Left ventricle myocardium inferior (tissue), 1 donor: ENCODE data around the gene RPL7A. TPM values are rescaled to one million over a fixed set of nuclear protein-coding genes. Genes with fewer than 3 reads are reported as not detected.
"Not testable (repeated sequence)": the region's sequence is repeated elsewhere in the genome, so short reads cannot be mapped to it uniquely, and the experiment has no call there.

ENCODE experiments used
- DNase-seq: peaks from one replicate; pipeline ENCODE4 v3.0.0-alpha.2; 2020
- H3K27ac ChIP-seq: fragments of 200-600 bp; replicated peaks from 2 replicates; pipeline ENCODE4 v1.8.0; 2021
- H3K27me3 ChIP-seq: fragments of 200-600 bp; 2 replicates; pipeline ENCODE4 v1.8.0; 2021; ENCODE audit warnings: low read depth
- H3K36me3 ChIP-seq: fragments of 200-600 bp; 2 replicates; pipeline ENCODE4 v1.8.0; 2021
- H3K4me1 ChIP-seq: fragments of 200-600 bp; 2 replicates; pipeline ENCODE4 v1.8.0; 2021
- H3K4me3 ChIP-seq: fragments of 200-600 bp; 2 replicates; pipeline ENCODE4 v1.8.0; 2021; ENCODE audit warnings: mild to moderate bottlenecking, moderate library complexity
- H3K9me3 ChIP-seq: fragments of 200-600 bp; replicated peaks from 2 replicates; pipeline ENCODE4 v1.8.0; 2021
- CTCF ChIP-seq: fragments of 200-600 bp; IDR thresholded peaks from 2 replicates; pipeline ENCODE4 v1.8.0; 2021; ENCODE audit warnings: antibody characterized with exemption, mild to moderate bottlenecking, borderline replicate concordance
- intact Hi-C: fragments of 100-400 bp; cut with micrococcal nuclease; formaldehyde crosslinking; loops from one replicate; pipeline ENCODE4 v1.11.0; 2022
- total RNA-seq: library from RNA; stranded (reverse); fragmentation: NEBNext Ultra II Directional; extraction: Animal tissue kit (Norgen Biotek cat#: 25700); gene quantifications from one replicate; pipeline ENCODE4 v1.2.1, GENCODE V29; 2021
- donor health status: DM: no; HTN: yes; CAD: no; lungs with severe emphysema.

Gene RPL7A
- total RNA-seq, 1 donor from 2014 or later = 859 TPM

DNA sequence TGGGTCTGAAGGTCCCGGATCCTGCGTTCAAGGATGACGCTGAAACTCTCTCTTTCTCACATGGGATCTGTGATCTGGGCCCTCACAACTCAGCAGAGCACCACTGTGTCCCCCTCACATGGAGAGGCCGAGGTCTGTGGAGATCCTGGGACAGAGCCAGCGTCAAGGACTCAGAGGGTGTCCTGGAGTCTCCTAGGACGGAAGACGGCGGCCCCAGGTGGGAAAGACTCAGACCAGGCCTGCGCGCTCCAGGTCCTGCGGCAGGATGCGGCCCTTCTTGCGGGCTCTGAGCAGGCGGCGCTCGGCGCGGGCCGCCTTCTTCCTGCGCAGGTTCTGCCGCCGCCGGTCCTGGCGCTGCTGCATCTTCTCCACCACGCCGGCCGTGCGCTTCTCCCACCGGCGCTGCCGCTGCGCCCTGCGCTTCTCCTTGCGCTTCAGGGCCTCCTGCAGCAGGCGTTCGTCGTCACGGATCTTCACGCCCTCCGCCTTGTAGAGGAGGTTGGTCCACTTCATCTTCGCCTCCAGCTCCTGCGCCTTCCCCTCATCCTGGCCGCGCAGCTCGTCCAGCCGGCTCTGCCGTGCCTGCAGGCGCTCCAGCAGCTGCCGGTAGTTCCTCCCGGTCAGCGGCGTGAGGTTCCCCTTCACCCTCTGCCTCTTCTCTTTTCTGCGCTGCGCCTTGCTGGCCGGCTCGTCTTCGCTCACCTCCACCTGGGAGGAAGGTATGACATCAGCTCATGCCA lies 16.2 kb upstream of the RPL7A start:
- no peak for DNase-seq
- no peaks in the 10 kb centered on the region for H3K9me3 ChIP-seq
- intact Hi-C loops = no loop called here
- no peak for TF ChIP-seq CTCF
- H3K36me3 ChIP-seq = peaks cover 42% of the 10 kb centered on the region
- peaks cover 39% of the 10 kb centered on the region for H3K4me1 ChIP-seq
- H3K27ac ChIP-seq = no peak overlapping the region
- no peak overlapping the region for H3K4me3 ChIP-seq
- no peaks in the 10 kb centered on the region for H3K27me3 ChIP-seq

DNA sequence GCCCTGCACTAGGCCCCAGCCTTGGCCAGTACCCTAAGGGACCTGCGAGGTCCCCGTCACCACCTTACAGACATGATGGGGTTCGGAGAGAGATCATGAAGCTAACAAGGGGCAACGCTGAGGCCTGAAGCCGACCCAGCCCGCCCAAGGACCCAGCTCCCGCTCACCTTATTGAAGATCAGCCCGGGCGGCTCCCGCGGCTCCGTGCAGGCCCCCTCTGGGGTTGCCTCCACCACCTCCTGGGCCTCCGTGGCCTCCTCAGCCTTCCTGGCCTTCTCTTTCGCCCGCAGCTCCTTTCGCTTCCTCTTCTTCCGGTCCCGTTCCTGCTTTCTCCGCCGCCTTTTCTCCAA lies 15.7 kb upstream of the RPL7A start:
- Histone ChIP-seq H3K27ac (no peak overlapping the region), H3K27me3 (no peaks in the 10 kb centered on the region), H3K4me1 (peaks cover 44% of the 10 kb centered on the region), H3K4me3 (no peak overlapping the region), H3K36me3 (peaks cover 42% of the 10 kb centered on the region), H3K9me3 (no peaks in the 10 kb centered on the region)
- DNase-seq = no peak
- intact Hi-C loops = no loop called here
- TF ChIP-seq CTCF = no peak

- Histone ChIP-seq H3K27me3 (no peaks in the 10 kb centered on the region), H3K4me1 (peaks cover 44% of the 10 kb centered on the region), H3K4me3 (no peak overlapping the region), H3K27ac (no peak overlapping the region), H3K9me3 (no peaks in the 10 kb centered on the region), H3K36me3 (peaks cover 42% of the 10 kb centered on the region)
- intact Hi-C loops = no loop called here
- no peak for DNase-seq
- no peak for TF ChIP-seq CTCF
Measured at GRCh38 chr9:133333011-133333410, 15.0 kb upstream of the RPL7A start.

GRCh38 chr9:133333566-133333965 lies 14.5 kb upstream of the RPL7A start:
- DNase-seq = peak; percentile 11
- TF ChIP-seq CTCF = no peak
- Histone ChIP-seq H3K27ac (no peak overlapping the region), H3K27me3 (no peaks in the 10 kb centered on the region), H3K9me3 (no peaks in the 10 kb centered on the region), H3K4me3 (no peak overlapping the region), H3K36me3 (peaks cover 42% of the 10 kb centered on the region), H3K4me1 (peaks cover 44% of the 10 kb centered on the region)
- intact Hi-C loops = no loop called here

DNA sequence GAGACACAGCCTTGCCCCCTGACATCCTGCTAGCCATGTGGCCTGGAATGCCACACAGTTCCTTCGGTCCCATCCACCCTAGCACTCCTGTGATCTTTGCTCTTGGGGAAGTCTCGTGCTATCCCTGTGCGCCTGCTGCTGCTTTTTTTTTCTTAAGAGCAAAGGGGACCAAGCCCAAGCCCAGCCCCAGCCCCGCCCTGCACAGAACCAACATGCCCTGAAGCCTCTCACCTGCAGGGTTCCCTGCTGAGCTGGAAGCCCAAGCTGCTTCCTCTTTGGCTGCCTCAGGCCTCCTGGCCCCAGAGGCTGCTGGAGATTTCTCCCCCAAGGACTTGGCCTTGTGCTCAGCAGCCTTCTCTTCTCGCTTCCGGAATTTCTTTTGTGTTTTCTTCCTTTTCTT lies 13.9 kb upstream of the RPL7A start:
- no peak for TF ChIP-seq CTCF
- Histone ChIP-seq H3K9me3 (no peaks in the 10 kb centered on the region), H3K4me1 (peaks cover 42% of the 10 kb centered on the region), H3K36me3 (peaks cover 42% of the 10 kb centered on the region), H3K27me3 (no peaks in the 10 kb centered on the region), H3K27ac (no peak overlapping the region), H3K4me3 (no peak overlapping the region)
- intact Hi-C loops = no loop called here
- DNase-seq = peak; percentile 5

- DNase-seq = peak; percentile 2
- intact Hi-C loops = not testable (repeated sequence)
Measured at GRCh38 chr9:133334888-133335287, 13.1 kb upstream of the RPL7A start.

More at GRCh38 chr9:133334888-133335287, 13.1 kb upstream of the RPL7A start:
- peaks cover 43% of the 10 kb centered on the region for H3K4me1 ChIP-seq
- peaks cover 42% of the 10 kb centered on the region for H3K36me3 ChIP-seq
- H3K27ac ChIP-seq, H3K9me3 ChIP-seq, H3K27me3 ChIP-seq: not testable (repeated sequence)
- peak overlapping the region; percentile 97 for H3K4me3 ChIP-seq
